Stomach (tissue), 4 donors: ENCODE measurements around the gene USP48.

Experiments used
- EP300 ChIP-seq: sonication (generic); formaldehyde crosslinking; IDR thresholded peaks from one replicate; pipeline ENCODE4 v1.6.1; 2017; ENCODE audit warnings: antibody characterized with exemption
- POLR2AphosphoS5 ChIP-seq, 3 donors: sonication (generic); formaldehyde crosslinking; IDR thresholded peaks; one replicate each; pipeline ENCODE4 v1.6.1; 2016; ENCODE audit warnings: antibody characterized with exemption in 3 of 3
- TF ChIP-seq, protein P1 (sequence below), 7 experiments: fragments of 450-650 bp in 4 of 7; fragments of 200-600 bp in 3 of 7; sonication (generic) in 3 of 7; IDR thresholded peaks; one replicate each; pipeline ENCODE4 v1.5.1; 2016 to 2019; ENCODE audit warnings: antibody characterized with exemption in 7 of 7, control low read depth in 2 of 7, mild to moderate bottlenecking in 1 of 7

DNA sequence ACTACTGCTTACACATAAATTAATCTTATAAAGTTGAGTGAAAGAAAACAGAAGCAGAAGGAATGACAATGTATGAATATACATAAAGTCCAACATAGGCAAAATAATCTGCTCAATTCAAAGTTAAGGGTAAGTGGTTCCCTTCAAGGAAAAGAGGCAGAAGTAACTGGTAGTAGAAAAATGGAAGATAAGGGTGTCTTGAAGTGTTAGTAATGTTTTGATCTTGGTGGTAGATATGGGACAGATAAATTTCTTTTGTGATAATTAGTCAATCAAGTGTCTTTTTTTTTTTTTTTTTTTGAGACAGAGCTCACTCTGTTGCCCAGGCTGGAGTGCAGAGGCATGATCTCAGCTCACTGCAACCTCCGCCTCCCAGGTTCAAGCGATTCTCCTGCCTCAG is 12.7 kb downstream of the USP48 start:
- TF ChIP-seq, protein P1, sequence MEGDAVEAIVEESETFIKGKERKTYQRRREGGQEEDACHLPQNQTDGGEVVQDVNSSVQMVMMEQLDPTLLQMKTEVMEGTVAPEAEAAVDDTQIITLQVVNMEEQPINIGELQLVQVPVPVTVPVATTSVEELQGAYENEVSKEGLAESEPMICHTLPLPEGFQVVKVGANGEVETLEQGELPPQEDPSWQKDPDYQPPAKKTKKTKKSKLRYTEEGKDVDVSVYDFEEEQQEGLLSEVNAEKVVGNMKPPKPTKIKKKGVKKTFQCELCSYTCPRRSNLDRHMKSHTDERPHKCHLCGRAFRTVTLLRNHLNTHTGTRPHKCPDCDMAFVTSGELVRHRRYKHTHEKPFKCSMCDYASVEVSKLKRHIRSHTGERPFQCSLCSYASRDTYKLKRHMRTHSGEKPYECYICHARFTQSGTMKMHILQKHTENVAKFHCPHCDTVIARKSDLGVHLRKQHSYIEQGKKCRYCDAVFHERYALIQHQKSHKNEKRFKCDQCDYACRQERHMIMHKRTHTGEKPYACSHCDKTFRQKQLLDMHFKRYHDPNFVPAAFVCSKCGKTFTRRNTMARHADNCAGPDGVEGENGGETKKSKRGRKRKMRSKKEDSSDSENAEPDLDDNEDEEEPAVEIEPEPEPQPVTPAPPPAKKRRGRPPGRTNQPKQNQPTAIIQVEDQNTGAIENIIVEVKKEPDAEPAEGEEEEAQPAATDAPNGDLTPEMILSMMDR (IDR thresholded peaks at IDR 0.05) = no peak
- TF ChIP-seq POLR2AphosphoS5 (IDR thresholded peaks at IDR 0.05) (no peak), EP300 (no peak)
